Breast epithelium (tissue), 4 donors: ENCODE results near the gene PPP5C. TPM values are rescaled to one million over a fixed set of nuclear protein-coding genes. Genes with fewer than 3 reads are reported as not detected.
"Not testable (repeated sequence)": the region's sequence is repeated elsewhere in the genome, so short reads cannot be mapped to it uniquely, and the experiment has no call there.

Experiments used
- DNase-seq, 2 donors: peaks; one replicate each; pipeline ENCODE4 v3.0.0-alpha.2; 2019; ENCODE audit warnings: low spot score in 2 of 2
- H3K27ac ChIP-seq, 2 donors: fragments of 200-600 bp; sonication (generic) in 1 of 2; one replicate each; pipeline ENCODE4 v1.5.1; 2016 to 2019; ENCODE audit warnings: mild to moderate bottlenecking in 1 of 2
- H3K27me3 ChIP-seq, 2 donors: fragments of 200-600 bp; sonication (generic) in 1 of 2; one replicate each; pipeline versions ENCODE4 v1.5.1 to v1.6.0; 2017 to 2019; ENCODE audit warnings: control low read depth in 1 of 2, mild to moderate bottlenecking in 1 of 2
- H3K36me3 ChIP-seq: fragments of 200-600 bp; one replicate; pipeline ENCODE4 v1.5.1; 2019
- H3K4me1 ChIP-seq, 2 donors: fragments of 200-600 bp; sonication (generic); one replicate each; pipeline ENCODE4 v1.5.1; 2016 to 2019; ENCODE audit warnings: control low read depth in 1 of 2
- H3K4me3 ChIP-seq, 3 donors: fragments of 200-600 bp; sonication (generic); 1 replicate in 2 of 3; 2 replicates in 1 of 3; pipeline ENCODE4 v1.5.1; 2016 to 2019; ENCODE audit warnings: mild to moderate bottlenecking in 3 of 3, moderate library complexity in 2 of 3
- H3K9me3 ChIP-seq, 2 donors: fragments of 200-600 bp; sonication (generic) in 1 of 2; one replicate each; pipeline ENCODE4 v1.5.1; 2016 to 2019; ENCODE audit warnings: control low read depth in 1 of 2
- POLR2A ChIP-seq: fragments of 450-650 bp; IDR thresholded peaks from one replicate; pipeline ENCODE4 v1.6.1; 2016; ENCODE audit warnings: antibody characterized with exemption, mild to moderate bottlenecking, moderate library complexity
- POLR2AphosphoS5 ChIP-seq, 3 donors: sonication (generic); formaldehyde crosslinking; IDR thresholded peaks; one replicate each; pipeline ENCODE4 v1.6.1; 2017; ENCODE audit warnings: antibody characterized with exemption in 3 of 3
- intact Hi-C: fragments of 100-400 bp; cut with DNase I; formaldehyde crosslinking; loops from one replicate; pipeline ENCODE4 v1.15.1; 2023; ENCODE audit warnings: low total_unique reads
- total RNA-seq, 3 donors: library from RNA; depleted of rRNA; stranded (reverse); fragments of >200 nt; gene quantifications; one replicate each; pipeline ENCODE4 v1.1.0, GENCODE V29; 2016
- TF ChIP-seq, protein P1 (sequence below), 3 donors: fragments of 450-650 bp; IDR thresholded peaks; one replicate each; pipeline ENCODE4 v1.5.1; 2016 to 2017; ENCODE audit warnings: antibody characterized with exemption in 3 of 3, mild to moderate bottlenecking in 3 of 3, moderate library complexity in 3 of 3

PPP5C gene
- total RNA-seq, 3 donors from 2014 or later, result 41.3 to 72.4 (median 58.7) TPM

DNA sequence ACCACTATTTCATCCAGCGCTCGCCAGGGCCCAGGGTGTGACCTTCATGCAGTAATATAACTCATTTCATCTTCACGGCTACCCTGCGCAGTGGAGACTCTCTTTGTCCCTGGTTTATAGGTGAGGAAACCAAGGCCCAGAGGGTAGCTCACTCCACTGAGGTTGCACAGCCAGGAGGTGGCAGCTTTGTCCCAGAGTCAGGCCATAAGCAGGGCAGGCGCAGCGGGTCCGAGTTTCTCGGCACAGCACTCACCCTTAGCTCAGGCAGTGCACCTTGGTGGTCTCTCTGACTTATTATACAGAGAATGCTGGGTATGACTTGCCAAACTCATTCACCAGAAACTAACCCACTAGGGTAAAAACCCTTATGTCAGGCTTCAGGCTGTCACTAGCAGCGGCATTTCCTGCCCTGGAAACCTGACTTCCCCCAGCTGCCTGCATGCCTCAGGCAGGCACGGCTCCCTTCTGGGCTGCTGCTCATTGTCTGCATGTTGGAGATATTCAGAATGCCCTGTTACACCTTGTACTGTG lies 24.5 kb downstream of the PPP5C start:
- H3K36me3 ChIP-seq, result no peaks in the 10 kb centered on the region
- intact Hi-C loops, result no loop called here
- TF ChIP-seq POLR2AphosphoS5 (IDR thresholded peaks at IDR 0.05) (no peak), POLR2A (no peak)
- TF ChIP-seq, protein P1, sequence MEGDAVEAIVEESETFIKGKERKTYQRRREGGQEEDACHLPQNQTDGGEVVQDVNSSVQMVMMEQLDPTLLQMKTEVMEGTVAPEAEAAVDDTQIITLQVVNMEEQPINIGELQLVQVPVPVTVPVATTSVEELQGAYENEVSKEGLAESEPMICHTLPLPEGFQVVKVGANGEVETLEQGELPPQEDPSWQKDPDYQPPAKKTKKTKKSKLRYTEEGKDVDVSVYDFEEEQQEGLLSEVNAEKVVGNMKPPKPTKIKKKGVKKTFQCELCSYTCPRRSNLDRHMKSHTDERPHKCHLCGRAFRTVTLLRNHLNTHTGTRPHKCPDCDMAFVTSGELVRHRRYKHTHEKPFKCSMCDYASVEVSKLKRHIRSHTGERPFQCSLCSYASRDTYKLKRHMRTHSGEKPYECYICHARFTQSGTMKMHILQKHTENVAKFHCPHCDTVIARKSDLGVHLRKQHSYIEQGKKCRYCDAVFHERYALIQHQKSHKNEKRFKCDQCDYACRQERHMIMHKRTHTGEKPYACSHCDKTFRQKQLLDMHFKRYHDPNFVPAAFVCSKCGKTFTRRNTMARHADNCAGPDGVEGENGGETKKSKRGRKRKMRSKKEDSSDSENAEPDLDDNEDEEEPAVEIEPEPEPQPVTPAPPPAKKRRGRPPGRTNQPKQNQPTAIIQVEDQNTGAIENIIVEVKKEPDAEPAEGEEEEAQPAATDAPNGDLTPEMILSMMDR (IDR thresholded peaks at IDR 0.05), result no peak
- H3K9me3 ChIP-seq, result no peaks in the 10 kb centered on the region
- H3K4me3 ChIP-seq, result no peak overlapping the region
- peak in 1 of 2 donors; percentile 45 for DNase-seq
- peaks cover 28 to 35% of the 10 kb centered on the region in 2 donors for H3K4me1 ChIP-seq
- no peaks in the 10 kb centered on the region for H3K27me3 ChIP-seq
- peak overlapping the region; percentile 78 to 86 for H3K27ac ChIP-seq

DNA sequence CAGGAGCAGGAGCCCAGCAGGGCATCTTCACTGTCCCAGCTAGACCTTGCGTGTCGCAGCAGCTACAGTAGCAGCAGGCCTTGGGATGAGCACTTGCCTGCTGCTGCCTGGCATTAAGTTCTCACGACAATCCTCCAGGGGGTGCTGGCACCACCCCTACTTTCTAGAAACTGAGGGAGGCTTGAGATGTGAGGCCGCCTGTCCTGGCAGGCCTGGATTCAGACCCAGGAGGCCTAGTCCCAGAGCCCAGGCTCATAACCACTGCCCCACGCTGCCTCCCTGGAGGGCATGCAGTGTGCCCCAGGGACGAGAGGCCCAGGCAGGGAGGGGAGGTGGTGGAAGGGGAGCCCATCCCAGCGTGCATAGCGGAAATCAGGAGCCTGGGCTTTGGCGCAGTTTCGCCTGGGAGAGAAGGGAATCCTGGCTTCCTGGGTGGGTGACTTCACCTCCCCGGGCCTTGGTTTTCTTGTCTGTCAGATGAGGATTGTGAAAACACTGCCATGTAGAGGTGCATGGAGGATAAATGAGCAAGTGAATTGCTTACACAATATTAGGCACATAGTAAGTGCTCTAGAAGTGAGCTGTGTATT lies 26.1 kb downstream of the PPP5C start:
- no peak for TF ChIP-seq POLR2AphosphoS5 (IDR thresholded peaks at IDR 0.05)
- TF ChIP-seq POLR2A, result no peak
- TF ChIP-seq, protein P1 (IDR thresholded peaks at IDR 0.05), result no peak

DNA sequence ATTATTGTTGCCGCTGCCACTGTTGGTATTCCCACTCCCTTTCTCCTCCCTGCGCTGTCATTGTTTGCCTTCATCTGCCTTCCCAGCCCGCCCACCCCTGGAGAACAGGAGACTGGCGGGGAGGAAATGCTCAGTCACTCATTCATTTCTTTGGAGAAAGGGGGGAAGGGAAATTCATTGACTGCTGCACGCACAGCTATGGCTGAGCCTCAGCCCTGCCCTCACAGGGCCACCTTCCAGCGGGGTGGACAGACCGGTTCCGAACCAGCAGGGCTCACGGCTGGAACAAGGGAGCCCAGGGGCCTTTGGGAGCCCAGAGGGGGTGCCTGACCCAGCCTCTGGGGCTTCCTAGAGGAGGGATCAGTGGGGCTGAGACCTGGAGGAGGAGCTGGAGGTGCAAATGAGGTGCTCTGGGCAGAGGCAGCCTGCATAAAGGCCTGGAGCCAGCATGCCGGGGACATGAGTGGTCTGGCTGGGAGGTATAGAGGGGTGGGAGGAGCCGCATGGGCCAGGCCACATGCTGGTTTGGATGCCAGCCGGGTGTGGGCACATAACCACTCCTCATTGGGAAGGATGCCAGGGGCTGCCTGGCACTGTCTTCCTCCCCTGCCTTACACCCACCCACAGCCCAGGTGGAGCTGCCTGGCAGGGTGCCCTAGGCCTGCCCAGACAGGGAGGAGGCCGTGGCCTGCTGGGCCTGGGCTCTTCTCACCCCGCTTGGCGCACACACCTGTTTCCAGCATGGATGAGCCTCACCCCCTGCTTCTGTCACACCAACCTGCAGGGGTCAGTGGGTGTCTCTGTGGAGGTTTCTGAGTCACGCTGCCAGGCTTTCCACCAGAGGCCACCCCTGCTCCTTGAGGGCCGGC lies 26.8 kb downstream of the PPP5C start:
- Histone ChIP-seq H3K27ac (peak overlapping the region; percentile 86 to 93), H3K4me3 (peak overlapping the region in 2 of 3 donors; percentile 21 to 29), H3K36me3 (no peaks in the 10 kb centered on the region), H3K27me3 (no peaks in the 10 kb centered on the region), H3K9me3 (no peaks in the 10 kb centered on the region), H3K4me1 (peaks cover 28 to 35% of the 10 kb centered on the region in 2 donors)
- intact Hi-C loops, result no loop called here
- peak; percentile 98 for DNase-seq
- TF ChIP-seq POLR2A, result no peak
- peak in 2 of 3 donors; percentile 51 to 55 for TF ChIP-seq POLR2AphosphoS5 (IDR thresholded peaks at IDR 0.05)
- TF ChIP-seq, protein P1 (IDR thresholded peaks at IDR 0.05), result no peak

More for the DNA sequence above, 26.1 kb downstream of the PPP5C start:
- Histone ChIP-seq H3K36me3 (no peaks in the 10 kb centered on the region), H3K27ac (peak overlapping the region; percentile 86 to 93), H3K4me3 (peak overlapping the region in 2 of 3 donors; percentile 21 to 29), H3K9me3 (no peaks in the 10 kb centered on the region), H3K4me1 (peaks cover 28 to 35% of the 10 kb centered on the region in 2 donors), H3K27me3 (no peaks in the 10 kb centered on the region)
- intact Hi-C loops, result no loop called here
- DNase-seq, result peak in 1 of 2 donors; percentile 52

DNA sequence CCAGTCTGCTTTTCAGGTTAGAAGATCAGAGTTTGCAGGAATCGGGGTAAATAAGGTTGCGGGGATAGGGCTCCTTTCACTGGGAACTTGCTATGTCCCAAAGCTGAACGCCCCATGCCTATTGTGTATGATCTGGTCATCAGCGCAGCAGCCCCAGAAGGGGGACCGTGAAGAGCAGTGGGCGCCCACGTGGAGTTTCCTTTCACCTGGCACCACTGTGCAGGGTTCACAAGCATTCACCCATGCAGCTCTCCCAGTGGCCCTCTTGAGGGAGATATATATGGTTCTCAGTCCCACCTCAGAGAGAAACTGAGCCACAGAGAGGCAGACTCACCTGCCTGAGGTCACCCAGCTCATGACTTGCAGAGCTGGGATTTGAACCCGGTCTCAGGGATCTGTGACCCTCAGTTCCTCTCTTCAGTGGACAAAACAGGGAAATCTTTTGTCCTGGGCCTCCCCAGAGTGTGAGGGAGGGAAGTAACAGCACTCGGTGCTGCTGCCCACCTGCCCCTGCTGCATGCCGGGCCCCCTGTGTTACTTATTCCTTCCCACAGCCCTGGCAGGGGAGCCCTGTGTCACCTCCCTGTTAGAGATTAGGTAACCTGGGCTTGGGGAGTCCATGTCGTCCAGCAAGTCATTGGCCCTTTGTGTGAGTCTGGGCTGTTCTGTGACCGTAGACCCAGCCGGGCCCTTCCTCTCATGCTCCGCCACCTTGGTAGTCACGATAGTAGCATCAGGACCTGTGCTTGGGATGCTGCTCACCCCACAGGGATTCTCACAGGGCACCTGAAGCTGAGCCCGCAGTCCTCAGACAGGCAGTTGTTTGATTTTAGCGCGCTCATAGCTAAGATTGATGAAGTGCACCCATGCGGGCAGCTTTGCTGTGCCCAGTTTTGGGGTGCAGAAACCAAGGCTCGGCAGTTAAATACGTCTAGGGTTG lies 27.9 kb downstream of the PPP5C start:
- Histone ChIP-seq H3K27me3 (no peaks in the 10 kb centered on the region), H3K36me3 (no peaks in the 10 kb centered on the region), H3K4me3 (peak overlapping the region in 1 of 3 donors; percentile 29), H3K9me3 (no peaks in the 10 kb centered on the region), H3K27ac (peak overlapping the region; percentile 86 to 93), H3K4me1 (peaks cover 28 to 35% of the 10 kb centered on the region in 2 donors)
- peak in 1 of 2 donors; percentile 39 for DNase-seq
- intact Hi-C loops, result no loop called here
- no peak for TF ChIP-seq POLR2AphosphoS5 (IDR thresholded peaks at IDR 0.05)
- TF ChIP-seq, protein P1 (IDR thresholded peaks at IDR 0.05), result no peak
- TF ChIP-seq POLR2A, result no peak

DNA sequence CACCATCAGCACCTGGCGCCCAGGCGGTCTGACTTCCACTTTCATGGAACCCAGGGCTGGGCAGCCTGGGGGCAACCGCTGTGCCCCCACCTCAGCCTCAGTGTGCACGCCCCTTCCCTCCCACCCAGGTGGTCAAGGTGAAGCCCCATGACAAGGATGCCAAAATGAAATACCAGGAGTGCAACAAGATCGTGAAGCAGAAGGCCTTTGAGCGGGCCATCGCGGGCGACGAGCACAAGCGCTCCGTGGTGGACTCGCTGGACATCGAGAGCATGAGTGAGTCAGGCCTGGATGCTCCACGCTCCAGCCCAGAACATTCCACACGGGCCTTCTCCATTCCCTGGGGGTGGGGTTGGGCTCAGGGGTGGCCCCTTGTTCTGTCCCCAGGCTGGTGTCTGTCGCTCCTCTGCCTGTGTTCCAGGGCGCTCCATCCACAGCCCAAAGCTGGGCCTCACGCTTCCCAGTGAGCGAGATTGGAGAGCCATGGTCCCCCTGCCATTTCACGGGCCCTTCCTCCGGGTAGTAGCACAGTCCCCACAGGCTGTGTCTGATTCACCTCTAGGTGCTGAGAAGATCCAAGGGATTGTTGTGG lies 28.7 kb downstream of the PPP5C start:
- DNase-seq, result peak in 1 of 2 donors; percentile 22
- Histone ChIP-seq H3K27ac (peak overlapping the region; percentile 86 to 93), H3K4me1 (peaks cover 28 to 35% of the 10 kb centered on the region in 2 donors)
- H3K36me3 ChIP-seq, H3K9me3 ChIP-seq, H3K4me3 ChIP-seq, intact Hi-C loops, H3K27me3 ChIP-seq: not testable (repeated sequence)
